Measurements from ENCODE around the gene RHOH. TPM values are rescaled to one million over a fixed set of nuclear protein-coding genes. Genes with fewer than 3 reads are reported as not detected.

RHOH gene
- total and polyA plus RNA-seq, 10 of the 15 experiments (the other 5 are each of a cell fraction or from before 2014, with no cell fraction given): 46.5 to 120 (median 57.9) TPM

GRCh38 chr4:40190880-40191815 is 5.7 kb upstream of the RHOH start (continued):
- TF ChIP-seq SMC3 (IDR thresholded peaks at IDR 0.05; ENCODE audit: borderline replicate concordance, low read length) (no peak), PML (IDR thresholded peaks at IDR 0.05; ENCODE audit: low read length) (no peak), ZNF217 (IDR thresholded peaks at IDR 0.05) (no peak), CHD1 (IDR thresholded peaks at IDR 0.05; ENCODE audit: low read depth, low read length) (no peak)

GRCh38 chr4:40192114-40193015 is 4.5 kb upstream of the RHOH start:
- Histone ChIP-seq H3K9ac (ENCODE audit: control insufficient read depth, insufficient read depth, low read length) (peak overlapping the region; percentile 99), H3K9me3 (replicated peaks; ENCODE audit: control insufficient read depth, insufficient read depth, low read length) (no peaks in the 10 kb centered on the region), H4K20me1 (ENCODE audit: control insufficient read depth, insufficient read depth) (no peaks in the 10 kb centered on the region), H3K4me3 (peak overlapping the region; percentile 88), H3K27ac (ENCODE audit: control insufficient read depth, insufficient read depth) (peak overlapping the region; percentile 92), H3K4me2 (ENCODE audit: control insufficient read depth, insufficient read depth) (peak overlapping the region; percentile 81), H3K4me1 (ENCODE audit: control insufficient read depth, insufficient read depth, low read length) (peaks cover 16% of the 10 kb centered on the region), H2AFZ (ENCODE audit: control insufficient read depth, low read depth, low read length) (peak overlapping the region; percentile 11; the same call in 1 of the 2 replicates), H3K27me3 (replicated peaks in 1 of 2; ENCODE audit: control insufficient read depth in 2 of 2, insufficient read depth in 2 of 2, low read length in 1 of 2) (no peaks in the 10 kb centered on the region), H3K79me2 (ENCODE audit: control insufficient read depth, insufficient read depth, low read length) (peaks cover 91% of the 10 kb centered on the region), H3K36me3 (ENCODE audit: control insufficient read depth in 2 of 2, insufficient read depth in 2 of 2, low read length in 1 of 2) (no peaks in the 10 kb centered on the region)
- in situ Hi-C loops (cut with MboI) (loop anchor here (25.0 kb wide), 1 partner anchor 1380 kb away; the partner anchor contains the start of gene TLR1), intact Hi-C loops (cut with micrococcal nuclease; ENCODE audit: unreplicated experiment) (loop anchor here (5.0 to 10.0 kb wide), 4 partner anchors 480 to 1148 kb away; no protein-coding TSS in a partner anchor)
- FAIRE-seq (peak; percentile 13), DNase-seq (ENCODE audit: low read depth, low spot score) (no peak), ATAC-seq (peak; percentile 28)
- ChIA-PET SMC1A (ENCODE audit: uncharacterized antibody, unreplicated experiment) (interaction anchor here (0.6 to 20.3 kb wide), 12 partner anchors 8 to 135 kb away, joined by 3 to 374 read pairs (median 4); no protein-coding TSS in a partner anchor), POLR2A (interaction anchor here (0.6 to 12.0 kb wide), 11 partner anchors 8 to 125 kb away, joined by 3 to 214 read pairs (median 4); no protein-coding TSS in a partner anchor), CTCF (interaction anchor here (0.8 to 11.5 kb wide), 13 partner anchors 7 to 526 kb away, joined by 3 to 121 read pairs (median 4); no protein-coding TSS in a partner anchor), RAD21 (ENCODE audit: unreplicated experiment) (interaction anchor here (0.7 to 18.0 kb wide), 13 partner anchors 5 to 134 kb away, joined by 3 to 356 read pairs (median 10); partner anchors contain the start of gene RHOH)
- TSS peak; percentile 89 for BruUV-seq (replicated peaks)
- under 1% methylated on average over 8 of the region's 8 CpGs for WGBS (ENCODE audit: insufficient coverage, insufficient replicate concordance, low lambda C conversion rate, missing lambda C conversion rate)
- TF ChIP-seq ZNF24 (IDR thresholded peaks at IDR 0.05): peak; percentile 19; the same call in 1 of the 2 replicates
- TF ChIP-seq IRF3 (IDR thresholded peaks at IDR 0.05): no peak
- peak; percentile 84 for TF ChIP-seq CUX1 (IDR thresholded peaks at IDR 0.05; ENCODE audit: insufficient replicate concordance, low read depth, low read length)
- TF ChIP-seq SPI1 (IDR thresholded peaks at IDR 0.05; ENCODE audit: borderline replicate concordance, insufficient read depth, low read depth, low read length): no peak
- TF ChIP-seq JUNB (IDR thresholded peaks at IDR 0.05): no peak

Measured in GM12878 (cell line).